Naive B cell (primary cell): ENCODE data around the gene THRB. TPM values are rescaled to one million over a fixed set of nuclear protein-coding genes. Genes with fewer than 3 reads are reported as not detected.

ENCODE experiments used
- ATAC-seq, 2 donors: fragments of 150-1000 bp; cut with Tn5 transposase; 2 replicates each; pipeline ENCODE4 v1.10.0; 2021; ENCODE audit warnings: low read depth in 2 of 2, mild to moderate bottlenecking in 2 of 2, moderate library complexity in 2 of 2
- DNase-seq: peaks from one replicate; pipeline ENCODE4 v3.0.0; 2022
- H3K27ac Mint-ChIP-seq, 6 donors: one replicate each; pipeline ENCODE4 v1.8.0; 2020 to 2022; ENCODE audit warnings: mild to moderate bottlenecking in 6 of 6, mixed read lengths in 6 of 6, moderate library complexity in 5 of 6, inconsistent platforms in 2 of 6
- H3K27me3 Mint-ChIP-seq, 3 donors: one replicate each; pipeline ENCODE4 v1.8.0; 2021 to 2022; ENCODE audit warnings: mixed read lengths in 3 of 3, mild to moderate bottlenecking in 1 of 3
- H3K36me3 Mint-ChIP-seq, 2 donors: one replicate each; pipeline ENCODE4 v1.8.0; 2020 to 2022; ENCODE audit warnings: mixed read lengths in 2 of 2, inconsistent platforms in 1 of 2, mild to moderate bottlenecking in 1 of 2
- H3K4me1 Mint-ChIP-seq, 3 donors: one replicate each; pipeline ENCODE4 v1.8.0; 2020 to 2022; ENCODE audit warnings: mixed read lengths in 3 of 3, inconsistent platforms in 1 of 3, mild to moderate bottlenecking in 1 of 3, moderate library complexity in 1 of 3
- H3K4me3 Mint-ChIP-seq, 8 donors: one replicate each; pipeline ENCODE4 v1.8.0; 2020 to 2022; ENCODE audit warnings: mild to moderate bottlenecking in 8 of 8, mixed read lengths in 8 of 8, moderate library complexity in 8 of 8, inconsistent platforms in 2 of 8
- H3K9me3 Mint-ChIP-seq, 7 donors: one replicate each; pipeline ENCODE4 v1.8.0; 2020 to 2022; ENCODE audit warnings: mixed read lengths in 7 of 7, mild to moderate bottlenecking in 5 of 7, inconsistent platforms in 2 of 7, moderate library complexity in 1 of 7
- polyA plus RNA-seq, 6 donors: library from polyadenylated mRNA; unstranded; fragments of 300-500 nt; fragmentation: Illumina TruSeq; gene quantifications; one replicate each; pipeline ENCODE4 v1.2.3, GENCODE V29; 2021; ENCODE audit warnings: low read depth in 6 of 6

The THRB gene
- polyA plus RNA-seq, 6 donors from 2014 or later = 0.38 to 5.1 (median 1.8) TPM

DNA sequence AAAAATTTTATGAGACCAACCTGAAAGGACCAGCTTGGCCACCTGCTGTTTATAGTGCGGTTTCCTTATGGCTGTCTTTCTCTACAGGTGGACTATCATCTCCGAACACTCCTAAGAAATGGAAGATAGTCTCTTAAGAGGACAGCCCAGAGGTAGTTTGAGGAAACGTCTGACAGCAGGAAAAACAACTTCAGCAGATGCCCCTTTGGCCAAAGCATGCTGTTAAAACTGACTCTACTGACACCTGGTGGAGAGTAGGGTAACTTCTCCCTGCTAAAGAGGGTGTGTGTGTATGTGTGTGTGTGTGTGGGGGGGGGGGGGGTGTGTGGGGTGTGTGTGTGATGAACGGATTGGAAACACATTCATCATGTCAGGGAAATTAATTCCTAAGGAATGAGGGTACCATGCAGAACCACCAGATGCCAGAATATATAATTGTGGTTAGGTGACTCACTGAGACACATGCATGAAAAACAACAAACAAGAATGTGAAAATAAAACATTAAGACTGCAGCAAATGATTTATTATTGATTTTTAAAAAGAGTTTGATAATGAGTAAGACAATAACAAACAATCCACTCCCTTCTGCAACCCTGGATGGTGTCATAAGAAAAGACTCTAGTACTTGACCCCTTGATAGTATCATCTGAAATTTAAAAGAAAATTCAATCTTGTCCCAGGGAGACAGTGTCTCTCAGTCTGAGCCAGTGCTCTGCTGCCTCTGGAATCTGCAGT is 256.5 kb downstream of the THRB start:
- Mint-ChIP-seq H3K27ac (peak overlapping the region in 2 of 6 donors; percentile 32 to 91), H3K9me3 (no peaks in the 10 kb centered on the region), H3K4me1 (peaks cover 0 to 5% (median 0%) of the 10 kb centered on the region in 3 donors), H3K27me3 (no peaks in the 10 kb centered on the region), H3K36me3 (no peaks in the 10 kb centered on the region), H3K4me3 (no peak overlapping the region)
- DNase-seq (peak; percentile 39), ATAC-seq (peak; percentile 48 to 76)

GRCh38 chr3:24235121-24235520 is 259.5 kb downstream of the THRB start:
- Mint-ChIP-seq H3K4me3 (no peak overlapping the region), H3K4me1 (peaks cover 0 to 5% (median 0%) of the 10 kb centered on the region in 3 donors), H3K27me3 (no peaks in the 10 kb centered on the region), H3K36me3 (no peaks in the 10 kb centered on the region), H3K27ac (peak overlapping the region in 1 of 6 donors; percentile 19), H3K9me3 (no peaks in the 10 kb centered on the region)
- no peak for ATAC-seq
- no peak for DNase-seq

DNA sequence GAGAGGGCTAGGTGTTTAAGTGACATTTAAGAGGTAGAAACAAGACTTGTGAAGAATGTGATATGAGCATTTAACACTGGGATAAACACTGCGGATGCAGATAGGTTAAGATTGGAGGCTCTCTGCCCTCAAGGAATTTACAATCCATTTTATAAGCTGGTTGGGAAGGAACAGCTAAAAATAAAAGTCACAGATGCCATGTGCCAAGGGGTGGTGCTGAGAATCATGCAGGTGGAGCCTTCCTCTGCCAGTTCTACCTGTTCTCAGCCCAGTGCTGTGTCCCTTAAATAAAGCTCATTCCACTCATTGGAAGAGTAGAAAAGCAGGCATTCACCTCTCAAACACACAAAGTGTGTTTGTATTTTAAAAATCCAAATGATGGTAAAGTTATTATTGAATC is 261.9 kb downstream of the THRB start:
- no peaks in the 10 kb centered on the region for H3K36me3 Mint-ChIP-seq
- no peaks in the 10 kb centered on the region for H3K9me3 Mint-ChIP-seq
- H3K27ac Mint-ChIP-seq = peak overlapping the region in 1 of 6 donors; percentile 44
- no peak overlapping the region for H3K4me3 Mint-ChIP-seq
- H3K27me3 Mint-ChIP-seq = no peaks in the 10 kb centered on the region
- H3K4me1 Mint-ChIP-seq = peaks cover 0 to 5% (median 0%) of the 10 kb centered on the region in 3 donors
- ATAC-seq (no peak), DNase-seq (no peak)

- ATAC-seq = no peak
Observed at GRCh38 chr3:24229468-24230221, 265.0 kb downstream of the THRB start.

GRCh38 chr3:24227635-24228034 is 267.0 kb downstream of the THRB start:
- DNase-seq (no peak), ATAC-seq (no peak)
- H3K4me3 Mint-ChIP-seq = no peak overlapping the region
- no peaks in the 10 kb centered on the region for H3K9me3 Mint-ChIP-seq
- H3K36me3 Mint-ChIP-seq = peaks cover 0 to under 1% of the 10 kb centered on the region in 2 donors
- H3K4me1 Mint-ChIP-seq = peaks cover 5 to 9% (median 8%) of the 10 kb centered on the region in 3 donors
- H3K27me3 Mint-ChIP-seq = peaks cover 0 to under 1% (median under 1%) of the 10 kb centered on the region in 3 donors
- no peak overlapping the region for H3K27ac Mint-ChIP-seq

More at GRCh38 chr3:24229468-24230221, 265.0 kb downstream of the THRB start:
- Mint-ChIP-seq H3K36me3 (no peaks in the 10 kb centered on the region), H3K4me1 (peaks cover 3 to 7% (median 6%) of the 10 kb centered on the region in 3 donors), H3K4me3 (no peak overlapping the region), H3K9me3 (no peaks in the 10 kb centered on the region), H3K27me3 (no peaks in the 10 kb centered on the region), H3K27ac (no peak overlapping the region)
- DNase-seq = no peak

- peaks cover 0 to 12% (median 10%) of the 10 kb centered on the region in 3 donors for H3K27me3 Mint-ChIP-seq
- H3K36me3 Mint-ChIP-seq = peaks cover 7 to 8% of the 10 kb centered on the region in 2 donors
- H3K9me3 Mint-ChIP-seq = no peaks in the 10 kb centered on the region
- DNase-seq = no peak
- no peak overlapping the region for H3K4me3 Mint-ChIP-seq
- peaks cover 8 to 16% (median 8%) of the 10 kb centered on the region in 3 donors for H3K4me1 Mint-ChIP-seq
- no peak overlapping the region for H3K27ac Mint-ChIP-seq
- no peak for ATAC-seq
Observed at GRCh38 chr3:24226397-24226796, 268.3 kb downstream of the THRB start.

DNA sequence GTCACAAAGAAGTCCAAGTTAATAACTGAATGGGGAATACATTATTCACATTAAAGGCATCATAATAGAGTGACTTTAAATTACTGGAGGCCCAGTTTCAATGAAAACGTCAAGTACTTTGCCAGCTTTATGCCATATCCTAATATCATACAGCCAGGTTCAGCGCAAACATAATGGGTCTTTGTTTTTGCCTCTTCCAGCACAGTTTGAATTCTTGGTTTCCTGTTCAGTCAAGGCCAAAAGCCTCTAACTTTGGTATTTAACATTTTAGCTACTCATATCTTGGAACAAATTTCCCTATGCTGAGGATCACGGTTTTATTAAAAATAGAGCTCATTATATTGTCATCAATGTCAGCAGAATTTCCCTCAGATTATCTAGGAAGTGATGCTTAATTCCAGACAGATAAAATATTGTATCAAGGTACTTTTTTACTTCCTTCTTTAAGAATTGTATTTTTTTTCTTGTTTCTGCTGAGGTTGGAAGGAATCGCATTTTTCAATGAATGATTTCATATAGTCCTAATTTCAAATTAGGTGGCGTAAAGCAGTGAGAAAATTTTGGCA is 269.2 kb downstream of the THRB start:
- Mint-ChIP-seq H3K36me3 (peaks cover 7 to 8% of the 10 kb centered on the region in 2 donors), H3K27me3 (peaks cover 0 to 21% (median 14%) of the 10 kb centered on the region in 3 donors), H3K9me3 (no peaks in the 10 kb centered on the region), H3K4me1 (peaks cover 8 to 16% (median 8%) of the 10 kb centered on the region in 3 donors), H3K4me3 (no peak overlapping the region), H3K27ac (peak overlapping the region in 2 of 6 donors; percentile 13 to 54)
- ATAC-seq (no peak), DNase-seq (no peak)

DNA sequence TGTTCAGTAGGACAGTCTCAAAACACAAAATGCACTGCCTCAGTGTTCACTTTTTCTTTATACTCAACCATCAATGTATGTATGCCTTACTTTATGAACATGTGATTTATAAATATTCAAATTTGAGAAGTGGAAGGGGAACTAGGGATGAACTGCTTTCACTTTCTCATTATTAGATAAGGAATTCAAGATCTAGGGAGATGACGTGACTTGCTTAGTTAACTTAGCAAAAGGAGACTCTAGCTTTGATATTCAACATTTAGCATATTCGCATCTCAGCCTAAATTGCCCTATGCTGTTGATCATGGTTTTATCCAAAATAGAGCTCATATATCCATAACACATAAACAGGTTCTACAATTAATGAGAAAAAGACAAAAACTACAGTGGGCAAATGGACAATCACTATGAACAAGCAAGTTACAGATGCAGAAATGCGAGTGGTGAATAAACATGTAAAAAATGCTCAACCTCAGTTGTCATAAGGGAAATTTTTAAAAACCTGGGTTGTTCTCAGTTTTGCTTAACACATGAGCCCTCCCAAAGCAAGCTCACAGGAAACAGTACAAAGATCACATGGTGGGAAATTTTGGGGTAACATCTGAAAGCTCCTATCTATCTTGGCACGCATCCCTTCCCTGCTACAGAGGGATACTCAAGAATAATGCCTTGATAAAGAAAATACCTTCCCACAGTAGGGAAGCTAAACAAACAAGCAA is 269.8 kb downstream of the THRB start:
- no peak for ATAC-seq
- H3K27ac Mint-ChIP-seq = peak overlapping the region in 3 of 6 donors; percentile 33 to 52 (median 42)
- H3K4me1 Mint-ChIP-seq = peaks cover 8 to 16% (median 8%) of the 10 kb centered on the region in 3 donors
- peak overlapping the region in 1 of 8 donors; percentile 16 for H3K4me3 Mint-ChIP-seq
- no peaks in the 10 kb centered on the region for H3K9me3 Mint-ChIP-seq
- peaks cover 0 to 21% (median 14%) of the 10 kb centered on the region in 3 donors for H3K27me3 Mint-ChIP-seq
- DNase-seq = no peak
- peaks cover 7 to 8% of the 10 kb centered on the region in 2 donors for H3K36me3 Mint-ChIP-seq

- H3K4me3 Mint-ChIP-seq = no peak overlapping the region
- peaks cover 7 to 8% of the 10 kb centered on the region in 2 donors for H3K36me3 Mint-ChIP-seq
- ATAC-seq = no peak
- peaks cover 8 to 16% (median 8%) of the 10 kb centered on the region in 3 donors for H3K4me1 Mint-ChIP-seq
- DNase-seq = no peak
- peaks cover 0 to 21% (median 14%) of the 10 kb centered on the region in 3 donors for H3K27me3 Mint-ChIP-seq
- H3K27ac Mint-ChIP-seq = peak overlapping the region in 1 of 6 donors; percentile 51
- H3K9me3 Mint-ChIP-seq = no peaks in the 10 kb centered on the region
Observed at GRCh38 chr3:24222165-24222805, 272.4 kb downstream of the THRB start.

GRCh38 chr3:24220859-24221657 is 273.6 kb downstream of the THRB start:
- ATAC-seq = no peak
- no peaks in the 10 kb centered on the region for H3K9me3 Mint-ChIP-seq
- no peak for DNase-seq
- peaks cover 0 to 21% (median 14%) of the 10 kb centered on the region in 3 donors for H3K27me3 Mint-ChIP-seq
- H3K4me3 Mint-ChIP-seq = no peak overlapping the region
- no peak overlapping the region for H3K27ac Mint-ChIP-seq
- peaks cover 8 to 16% (median 8%) of the 10 kb centered on the region in 3 donors for H3K4me1 Mint-ChIP-seq
- H3K36me3 Mint-ChIP-seq = peaks cover 7 to 8% of the 10 kb centered on the region in 2 donors

- Mint-ChIP-seq H3K9me3 (no peaks in the 10 kb centered on the region), H3K27ac (peak overlapping the region in 1 of 6 donors; percentile 34), H3K27me3 (peaks cover 0 to under 1% (median 0%) of the 10 kb centered on the region in 3 donors)
Observed at GRCh38 chr3:24215502-24215901, 279.1 kb downstream of the THRB start.

DNA sequence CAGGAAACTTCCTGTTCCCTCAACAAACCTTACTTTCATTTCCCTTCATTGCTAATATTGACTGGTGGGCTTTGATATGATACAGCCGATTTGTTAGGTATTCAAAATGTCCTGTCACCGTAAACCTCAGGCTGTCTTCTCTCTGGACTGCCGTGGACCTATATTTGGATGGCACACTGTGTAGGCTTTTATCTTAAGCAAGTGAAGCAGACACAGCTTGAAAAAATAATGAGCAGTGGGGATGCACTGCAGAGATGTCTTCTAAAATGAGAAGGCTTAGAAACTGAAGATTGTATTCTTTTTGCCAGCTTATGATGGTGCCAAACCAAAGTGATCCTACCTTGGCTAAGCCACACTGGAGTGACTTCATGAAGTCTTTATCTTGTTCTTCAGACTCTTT is 283.3 kb downstream of the THRB start:
- Mint-ChIP-seq H3K9me3 (peaks cover 0 to 10% (median 0%) of the 10 kb centered on the region in 7 donors), H3K4me3 (peak overlapping the region in 1 of 8 donors; percentile 10), H3K4me1 (peaks cover 0 to 3% (median 0%) of the 10 kb centered on the region in 3 donors), H3K27ac (no peak overlapping the region), H3K36me3 (peaks cover 0 to 5% of the 10 kb centered on the region in 2 donors), H3K27me3 (peaks cover 0 to 11% (median 4%) of the 10 kb centered on the region in 3 donors)
- DNase-seq (no peak), ATAC-seq (no peak)

More at GRCh38 chr3:24215502-24215901, 279.1 kb downstream of the THRB start:
- H3K4me3 Mint-ChIP-seq = no peak overlapping the region
- DNase-seq = no peak
- ATAC-seq = no peak
- peaks cover 0 to 2% (median 0%) of the 10 kb centered on the region in 3 donors for H3K4me1 Mint-ChIP-seq
- peaks cover 0 to 5% of the 10 kb centered on the region in 2 donors for H3K36me3 Mint-ChIP-seq
